BLaER1 (cell line): ENCODE measurements around the gene SFXN2.

Experiments used
- H3K27ac ChIP-seq: shearing (Covaris generic); formaldehyde crosslinking; 2 replicates; pipeline ENCODE4 v1.8.1; 2022
- H3K27me3 ChIP-seq: shearing (Covaris generic); formaldehyde crosslinking; 2 replicates; pipeline ENCODE4 v1.8.1; 2022
- H3K36me3 ChIP-seq: shearing (Covaris generic); formaldehyde crosslinking; 2 replicates; pipeline ENCODE4 v1.8.1; 2022
- H3K4me1 ChIP-seq: shearing (Covaris generic); formaldehyde crosslinking; 2 replicates; pipeline ENCODE4 v1.8.1; 2022
- H3K4me2 ChIP-seq: shearing (Covaris generic); formaldehyde crosslinking; 2 replicates; pipeline ENCODE4 v1.8.1; 2022
- H3K4me3 ChIP-seq: shearing (Covaris generic); formaldehyde crosslinking; 2 replicates; pipeline ENCODE4 v1.8.1; 2022
- H3K9ac ChIP-seq: shearing (Covaris generic); formaldehyde crosslinking; 2 replicates; pipeline ENCODE4 v1.8.1; 2022
- H3K9me3 ChIP-seq: shearing (Covaris generic); formaldehyde crosslinking; 2 replicates; pipeline ENCODE4 v1.8.1; 2022
- H4K20me1 ChIP-seq: shearing (Covaris generic); formaldehyde crosslinking; 2 replicates; pipeline ENCODE4 v1.8.1; 2022
- Cebpa-rat ChIP-seq: shearing (Covaris generic); IDR thresholded peaks from 2 replicates; pipeline ENCODE4 v1.8.1; 2022

SFXN2 gene

GRCh38 chr10:102673819-102674511 is 40.5 kb upstream of the SFXN2 start:
- H3K4me2 ChIP-seq: peak overlapping the region; percentile 94
- no peaks in the 10 kb centered on the region for H3K36me3 ChIP-seq
- H3K4me3 ChIP-seq: peak overlapping the region; percentile 64
- peak overlapping the region; percentile 82 for H3K27ac ChIP-seq
- no peaks in the 10 kb centered on the region for H3K27me3 ChIP-seq
- no peaks in the 10 kb centered on the region for H4K20me1 ChIP-seq
- H3K9me3 ChIP-seq: no peaks in the 10 kb centered on the region
- H3K9ac ChIP-seq: peak overlapping the region; percentile 68
- TF ChIP-seq Cebpa-rat: no peak
- peaks cover 95% of the 10 kb centered on the region for H3K4me1 ChIP-seq

DNA sequence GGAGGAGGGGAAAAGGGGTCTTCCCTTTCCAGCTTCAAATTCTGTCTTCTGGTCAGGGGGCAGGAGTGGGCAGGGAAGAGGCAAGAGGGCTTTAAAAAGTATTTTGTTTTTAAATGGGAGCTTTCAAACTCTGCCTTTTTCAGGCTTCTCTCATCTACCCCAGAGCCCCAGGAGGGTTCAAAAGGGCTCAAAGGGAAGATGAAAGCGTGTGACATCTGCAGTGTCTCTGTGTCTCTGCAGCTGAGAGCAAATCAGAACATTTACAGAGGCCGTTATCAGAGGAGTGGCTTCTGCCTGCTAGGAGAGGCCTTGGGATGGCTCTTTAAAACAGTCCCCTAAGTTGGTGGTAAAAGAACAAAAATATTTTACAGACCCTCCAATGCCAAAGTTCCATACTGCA is 39.9 kb upstream of the SFXN2 start:
- no peak for TF ChIP-seq Cebpa-rat
- Histone ChIP-seq H3K4me3 (peak overlapping the region; percentile 64), H3K9me3 (no peaks in the 10 kb centered on the region), H3K9ac (peak overlapping the region; percentile 68), H3K36me3 (no peaks in the 10 kb centered on the region), H3K4me2 (peak overlapping the region; percentile 94), H3K4me1 (peaks cover 95% of the 10 kb centered on the region), H4K20me1 (no peaks in the 10 kb centered on the region), H3K27me3 (no peaks in the 10 kb centered on the region), H3K27ac (peak overlapping the region; percentile 82)

- no peaks in the 10 kb centered on the region for H3K36me3 ChIP-seq
- no peak for TF ChIP-seq Cebpa-rat
- peak overlapping the region; percentile 68 for H3K9ac ChIP-seq
- peaks cover 91% of the 10 kb centered on the region for H3K4me1 ChIP-seq
- no peaks in the 10 kb centered on the region for H3K27me3 ChIP-seq
- H3K4me3 ChIP-seq: peak overlapping the region; percentile 64
- no peaks in the 10 kb centered on the region for H4K20me1 ChIP-seq
- peak overlapping the region; percentile 94 for H3K4me2 ChIP-seq
- H3K27ac ChIP-seq: peak overlapping the region; percentile 82
- H3K9me3 ChIP-seq: no peaks in the 10 kb centered on the region
These were observed 39.3 kb upstream of the SFXN2 start for GRCh38 chr10:102675011-102675665.

GRCh38 chr10:102675666-102676533 is 38.5 kb upstream of the SFXN2 start:
- no peaks in the 10 kb centered on the region for H4K20me1 ChIP-seq
- peak overlapping the region; percentile 82 for H3K27ac ChIP-seq
- H3K9me3 ChIP-seq: no peaks in the 10 kb centered on the region
- no peaks in the 10 kb centered on the region for H3K27me3 ChIP-seq
- H3K36me3 ChIP-seq: 0 out of 2 replicates have a peak, but pooled peaks cover 6% of the 10 kb centered on the region
- H3K4me1 ChIP-seq: peaks cover 83% of the 10 kb centered on the region
- no peak for TF ChIP-seq Cebpa-rat
- peak overlapping the region; percentile 64 for H3K4me3 ChIP-seq
- peak overlapping the region; percentile 68 for H3K9ac ChIP-seq
- H3K4me2 ChIP-seq: peak overlapping the region; percentile 94

- Histone ChIP-seq H3K9ac (peak overlapping the region; percentile 54), H3K4me2 (peak overlapping the region; percentile 94), H3K9me3 (no peaks in the 10 kb centered on the region), H3K4me1 (peaks cover 75% of the 10 kb centered on the region), H3K27me3 (no peaks in the 10 kb centered on the region), H3K36me3 (peaks cover 13% of the 10 kb centered on the region; the same call in 1 of the 2 replicates), H3K27ac (peak overlapping the region; percentile 49), H3K4me3 (no peak overlapping the region), H4K20me1 (no peaks in the 10 kb centered on the region)
- TF ChIP-seq Cebpa-rat: no peak
These were observed 37.7 kb upstream of the SFXN2 start for GRCh38 chr10:102676534-102677315.

- Histone ChIP-seq H3K4me1 (peaks cover 67% of the 10 kb centered on the region), H4K20me1 (no peaks in the 10 kb centered on the region), H3K4me2 (peak overlapping the region; percentile 94), H3K27ac (peak overlapping the region; percentile 49), H3K4me3 (no peak overlapping the region), H3K9me3 (no peaks in the 10 kb centered on the region), H3K27me3 (no peaks in the 10 kb centered on the region), H3K36me3 (peaks cover 21% of the 10 kb centered on the region; the same call in 1 of the 2 replicates), H3K9ac (peak overlapping the region; percentile 54; the same call in 1 of the 2 replicates)
- TF ChIP-seq Cebpa-rat: no peak
These were observed 36.9 kb upstream of the SFXN2 start for GRCh38 chr10:102677331-102678067.

DNA sequence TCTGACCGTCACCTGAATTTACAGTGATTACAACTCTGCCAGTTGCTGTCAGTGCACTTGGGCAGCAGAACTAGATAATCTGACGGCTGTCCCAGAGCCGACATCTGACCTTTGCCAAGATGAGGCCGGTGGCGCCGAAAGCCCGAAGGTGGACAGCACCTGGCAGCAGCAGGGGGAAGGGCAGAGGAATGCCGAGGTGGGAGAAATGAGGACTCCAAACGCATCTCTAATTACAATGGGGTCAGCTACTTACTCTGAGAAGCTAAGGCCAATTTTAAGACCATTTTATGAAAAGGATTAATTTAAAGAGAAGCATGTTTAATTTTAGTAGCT is 36.4 kb upstream of the SFXN2 start:
- no peak overlapping the region for H3K4me3 ChIP-seq
- no peak overlapping the region for H3K4me2 ChIP-seq
- TF ChIP-seq Cebpa-rat: no peak
- peaks cover 62% of the 10 kb centered on the region for H3K4me1 ChIP-seq
- H3K27ac ChIP-seq: no peak overlapping the region
- H3K9me3 ChIP-seq: no peaks in the 10 kb centered on the region
- H3K36me3 ChIP-seq: peaks cover 21% of the 10 kb centered on the region; the same call in 1 of the 2 replicates
- H3K27me3 ChIP-seq: no peaks in the 10 kb centered on the region
- H3K9ac ChIP-seq: no peak overlapping the region
- no peaks in the 10 kb centered on the region for H4K20me1 ChIP-seq

DNA sequence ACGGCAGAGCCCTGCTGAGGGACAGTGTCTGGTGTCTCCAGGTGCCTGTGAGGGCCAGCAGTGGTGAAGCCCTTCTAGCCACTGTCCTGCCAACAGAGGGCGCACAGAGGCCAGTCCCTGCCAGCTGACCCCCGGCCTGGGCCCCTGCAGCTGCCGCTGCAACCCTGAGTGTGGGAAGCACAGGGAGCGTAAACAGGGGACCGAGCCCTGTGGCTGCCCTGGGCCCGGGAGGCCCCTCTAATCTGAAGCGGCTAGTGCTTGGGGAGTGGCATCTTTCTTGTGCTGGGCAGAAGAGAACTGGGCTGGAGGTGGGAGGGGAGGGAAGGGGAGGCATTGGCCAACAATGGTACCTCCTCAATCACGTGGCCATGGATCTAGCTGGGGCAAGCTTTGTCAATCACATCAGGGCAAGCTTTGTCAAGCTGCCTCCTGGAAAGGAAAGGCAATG is 35.6 kb upstream of the SFXN2 start:
- H3K36me3 ChIP-seq: peaks cover 21% of the 10 kb centered on the region; the same call in 1 of the 2 replicates
- H3K4me2 ChIP-seq: peak overlapping the region; percentile 35
- H3K9me3 ChIP-seq: no peaks in the 10 kb centered on the region
- H3K9ac ChIP-seq: no peak overlapping the region
- TF ChIP-seq Cebpa-rat: no peak
- no peaks in the 10 kb centered on the region for H3K27me3 ChIP-seq
- no peaks in the 10 kb centered on the region for H4K20me1 ChIP-seq
- H3K4me1 ChIP-seq: peaks cover 54% of the 10 kb centered on the region
- no peak overlapping the region for H3K4me3 ChIP-seq
- H3K27ac ChIP-seq: peak overlapping the region; percentile 14; the same call in 1 of the 2 replicates
